ENCODE measurements around the gene ZC3H4. TPM values are rescaled to one million over a fixed set of nuclear protein-coding genes. Genes with fewer than 3 reads are reported as not detected.

ZC3H4 gene
- total and polyA plus RNA-seq, 2 experiments from 2014 or later, result 26.7 to 36.9 TPM

DNA sequence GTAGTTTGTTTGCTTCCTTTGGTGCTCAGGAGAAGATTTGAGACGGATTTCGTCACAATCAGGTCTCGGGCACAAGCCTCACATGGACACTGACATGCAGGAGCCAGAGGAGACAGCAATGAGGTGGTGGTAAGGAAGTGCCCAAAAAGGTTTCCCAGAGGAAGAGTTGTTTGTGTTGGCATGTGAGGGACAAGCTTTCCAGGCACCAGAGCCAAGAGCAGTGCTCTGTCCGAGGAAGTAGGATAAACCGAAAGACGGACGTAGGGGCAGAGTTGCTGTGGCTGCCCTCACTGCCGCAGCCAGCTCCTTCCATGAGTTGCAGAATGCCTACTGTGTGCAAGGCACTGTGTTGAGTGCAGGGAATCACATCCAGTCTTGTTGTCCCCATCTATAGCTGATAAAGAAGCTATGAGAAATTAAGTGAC, 44.8 kb upstream of the ZC3H4 start:
- Mint-ChIP-seq H3K4me3 (peak overlapping the region; percentile 40), H3K9me3 (no peaks in the 10 kb centered on the region; the same call in 2 of the 3 replicates), H3K4me1 (peaks cover 36% of the 10 kb centered on the region), H3K36me3 (ENCODE audit: low read depth) (peaks cover 87% of the 10 kb centered on the region), H3K27ac (peak overlapping the region; percentile 98), H3K27me3 (ENCODE audit: insufficient read depth, low read depth, poor library complexity) (peaks cover 11% of the 10 kb centered on the region)
- ATAC-seq, result no peak
- TF ChIP-seq, protein P1, sequence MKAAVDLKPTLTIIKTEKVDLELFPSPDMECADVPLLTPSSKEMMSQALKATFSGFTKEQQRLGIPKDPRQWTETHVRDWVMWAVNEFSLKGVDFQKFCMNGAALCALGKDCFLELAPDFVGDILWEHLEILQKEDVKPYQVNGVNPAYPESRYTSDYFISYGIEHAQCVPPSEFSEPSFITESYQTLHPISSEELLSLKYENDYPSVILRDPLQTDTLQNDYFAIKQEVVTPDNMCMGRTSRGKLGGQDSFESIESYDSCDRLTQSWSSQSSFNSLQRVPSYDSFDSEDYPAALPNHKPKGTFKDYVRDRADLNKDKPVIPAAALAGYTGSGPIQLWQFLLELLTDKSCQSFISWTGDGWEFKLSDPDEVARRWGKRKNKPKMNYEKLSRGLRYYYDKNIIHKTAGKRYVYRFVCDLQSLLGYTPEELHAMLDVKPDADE (IDR thresholded peaks at IDR 0.05), result no peak
- H3K4me1 ChIP-seq (ENCODE audit: insufficient read depth), result peaks cover 35% of the 10 kb centered on the region
- peaks cover 71% of the 10 kb centered on the region for H3K79me2 ChIP-seq (replicated peaks; ENCODE audit: insufficient read depth)
- H2AFZ ChIP-seq, result no peak overlapping the region
- peaks cover 21% of the 10 kb centered on the region for H4K20me1 ChIP-seq (replicated peaks; ENCODE audit: insufficient read depth)
- no peaks in the 10 kb centered on the region for H3K9me2 ChIP-seq (ENCODE audit: insufficient read depth)
- peaks cover 32% of the 10 kb centered on the region for H3F3A ChIP-seq (replicated peaks; ENCODE audit: low read depth)
- peak overlapping the region; percentile 30 for H3K4me3 ChIP-seq
- H3K4me2 ChIP-seq, result peak overlapping the region; percentile 65
- peak overlapping the region; percentile 98 for H3K27ac ChIP-seq (ENCODE audit: low read depth)
- peaks cover 44% of the 10 kb centered on the region for H3K36me3 ChIP-seq (ENCODE audit: insufficient read depth)
- no peak for DNase-seq (ENCODE audit: low spot score)
- H3K27me3 ChIP-seq (ENCODE audit: insufficient read depth), result no peaks in the 10 kb centered on the region

- Histone ChIP-seq H3K4me2 (peak overlapping the region; percentile 65), H3K9me2 (ENCODE audit: insufficient read depth) (no peaks in the 10 kb centered on the region), H3K27ac (ENCODE audit: low read depth) (peak overlapping the region; percentile 98), H3K4me1 (ENCODE audit: insufficient read depth) (peaks cover 35% of the 10 kb centered on the region), H4K20me1 (replicated peaks; ENCODE audit: insufficient read depth) (peaks cover 26% of the 10 kb centered on the region), H3K79me2 (replicated peaks; ENCODE audit: insufficient read depth) (peaks cover 71% of the 10 kb centered on the region), H3F3A (replicated peaks; ENCODE audit: low read depth) (peaks cover 35% of the 10 kb centered on the region), H3K27me3 (ENCODE audit: insufficient read depth) (no peaks in the 10 kb centered on the region), H3K4me3 (peak overlapping the region; percentile 30), H2AFZ (no peak overlapping the region), H3K36me3 (ENCODE audit: insufficient read depth) (peaks cover 50% of the 10 kb centered on the region)
- Mint-ChIP-seq H3K9me3 (no peaks in the 10 kb centered on the region; the same call in 2 of the 3 replicates), H3K27me3 (ENCODE audit: insufficient read depth, low read depth, poor library complexity) (peaks cover 10% of the 10 kb centered on the region), H3K4me1 (peaks cover 36% of the 10 kb centered on the region), H3K36me3 (ENCODE audit: low read depth) (peaks cover 94% of the 10 kb centered on the region), H3K4me3 (peak overlapping the region; percentile 40), H3K27ac (peak overlapping the region; percentile 98)
- peak; percentile 96 for DNase-seq (ENCODE audit: low spot score)
- TF ChIP-seq JUNB (IDR thresholded peaks at IDR 0.05; ENCODE audit: unreplicated experiment) (no peak), ZNF114 (CRISPR knock-in tag; IDR thresholded peaks at IDR 0.05) (no peak), NANOG (IDR thresholded peaks at IDR 0.05; ENCODE audit: borderline replicate concordance) (no peak; the same call in 1 of the 2 replicates), POLR2AphosphoS5 (IDR thresholded peaks at IDR 0.05; ENCODE audit: low read depth) (no peak)
- TF ChIP-seq, protein P1 (IDR thresholded peaks at IDR 0.05), result no peak; the same call in 1 of the 2 replicates
- TF ChIP-seq, protein P2, sequence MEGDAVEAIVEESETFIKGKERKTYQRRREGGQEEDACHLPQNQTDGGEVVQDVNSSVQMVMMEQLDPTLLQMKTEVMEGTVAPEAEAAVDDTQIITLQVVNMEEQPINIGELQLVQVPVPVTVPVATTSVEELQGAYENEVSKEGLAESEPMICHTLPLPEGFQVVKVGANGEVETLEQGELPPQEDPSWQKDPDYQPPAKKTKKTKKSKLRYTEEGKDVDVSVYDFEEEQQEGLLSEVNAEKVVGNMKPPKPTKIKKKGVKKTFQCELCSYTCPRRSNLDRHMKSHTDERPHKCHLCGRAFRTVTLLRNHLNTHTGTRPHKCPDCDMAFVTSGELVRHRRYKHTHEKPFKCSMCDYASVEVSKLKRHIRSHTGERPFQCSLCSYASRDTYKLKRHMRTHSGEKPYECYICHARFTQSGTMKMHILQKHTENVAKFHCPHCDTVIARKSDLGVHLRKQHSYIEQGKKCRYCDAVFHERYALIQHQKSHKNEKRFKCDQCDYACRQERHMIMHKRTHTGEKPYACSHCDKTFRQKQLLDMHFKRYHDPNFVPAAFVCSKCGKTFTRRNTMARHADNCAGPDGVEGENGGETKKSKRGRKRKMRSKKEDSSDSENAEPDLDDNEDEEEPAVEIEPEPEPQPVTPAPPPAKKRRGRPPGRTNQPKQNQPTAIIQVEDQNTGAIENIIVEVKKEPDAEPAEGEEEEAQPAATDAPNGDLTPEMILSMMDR (conservative IDR thresholded peaks at IDR 0.05; ENCODE audit: low read depth in 2 of 2), result peak in 1 of 2 experiments; percentile 38; a peak in 1 of 4 replicates
- peak; percentile 95 for ATAC-seq
Observed at GRCh38 chr19:47157431-47158321, 44.1 kb upstream of the ZC3H4 start.
